Measurements from ENCODE around the gene ATP6V1G2.

ATP6V1G2 gene

GRCh38 chr6:31540640-31541039 is 5.8 kb downstream of the ATP6V1G2 start:
- TF ChIP-seq CTCF (conservative IDR thresholded peaks at IDR 0.05; ENCODE audit: control insufficient read depth, insufficient read depth, low read depth, low read length), result no peak
- H3K4me3 ChIP-seq (ENCODE audit: control insufficient read depth, low read depth, low read length), result peak overlapping the region; percentile 100
- no peak for DNase-seq (ENCODE audit: low read depth)

- H3K4me3 ChIP-seq (ENCODE audit: control insufficient read depth, low read depth, low read length), result peak overlapping the region; percentile 100
- no peak for DNase-seq (ENCODE audit: low read depth)
- TF ChIP-seq CTCF (conservative IDR thresholded peaks at IDR 0.05; ENCODE audit: control insufficient read depth, insufficient read depth, low read depth, low read length), result no peak
Measured at GRCh38 chr6:31538805-31539400, 7.5 kb downstream of the ATP6V1G2 start.

- no peak overlapping the region for H3K4me3 ChIP-seq (ENCODE audit: control insufficient read depth, low read depth, low read length)
- DNase-seq (ENCODE audit: low read depth), result no peak
- no peak for TF ChIP-seq CTCF (conservative IDR thresholded peaks at IDR 0.05; ENCODE audit: control insufficient read depth, insufficient read depth, low read depth, low read length)
Measured at GRCh38 chr6:31535538-31536324, 10.7 kb downstream of the ATP6V1G2 start.

GRCh38 chr6:31534521-31535040 is 11.8 kb downstream of the ATP6V1G2 start:
- no peak for DNase-seq (ENCODE audit: low read depth)
- no peak overlapping the region for H3K4me3 ChIP-seq (ENCODE audit: control insufficient read depth, low read depth, low read length)
- TF ChIP-seq CTCF (conservative IDR thresholded peaks at IDR 0.05; ENCODE audit: control insufficient read depth, insufficient read depth, low read depth, low read length), result no peak

DNA sequence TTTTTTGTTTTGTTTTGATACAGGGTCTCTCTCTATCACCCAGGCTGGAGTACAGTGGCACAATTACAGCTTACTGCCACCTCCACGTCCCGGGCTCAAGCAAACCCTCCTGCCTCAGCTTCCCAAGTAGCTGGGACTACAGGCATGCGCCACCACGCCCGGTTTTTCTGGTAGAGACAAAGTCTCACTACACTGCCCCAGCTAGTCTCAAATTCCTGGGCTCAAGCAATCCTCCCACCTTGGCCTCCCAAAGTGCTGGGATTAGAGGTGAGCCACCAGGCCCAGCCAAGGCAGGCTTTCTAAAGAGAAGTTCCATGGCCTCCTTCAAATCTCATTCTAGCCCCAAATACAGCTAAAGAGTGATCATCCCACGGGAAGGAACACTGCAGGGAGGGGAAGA is 12.4 kb downstream of the ATP6V1G2 start:
- TF ChIP-seq CTCF (conservative IDR thresholded peaks at IDR 0.05; ENCODE audit: control insufficient read depth, insufficient read depth, low read depth, low read length), result no peak
- DNase-seq (ENCODE audit: low read depth), result no peak
- H3K4me3 ChIP-seq (ENCODE audit: control insufficient read depth, low read depth, low read length), result no peak overlapping the region

DNA sequence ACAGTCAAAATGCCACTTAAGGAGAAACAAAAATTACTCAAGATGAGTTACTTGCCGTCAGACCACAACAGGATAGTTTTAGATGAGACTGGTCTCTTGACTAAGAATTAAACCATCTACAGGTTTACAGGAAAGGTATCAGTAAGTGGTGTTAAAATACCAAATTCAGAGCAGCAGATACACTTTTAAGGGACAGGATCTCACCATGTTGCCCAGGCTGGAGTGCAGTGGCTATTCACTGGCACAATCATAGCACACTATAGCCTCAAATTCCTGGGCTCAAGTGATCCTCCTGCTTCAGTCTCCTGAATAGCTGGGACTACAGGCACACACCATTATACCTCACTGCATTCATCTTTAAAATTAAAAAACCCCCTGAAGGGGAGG is 13.0 kb downstream of the ATP6V1G2 start:
- no peak overlapping the region for H3K4me3 ChIP-seq (ENCODE audit: control insufficient read depth, low read depth, low read length)
- DNase-seq (ENCODE audit: low read depth), result no peak
- TF ChIP-seq CTCF (conservative IDR thresholded peaks at IDR 0.05; ENCODE audit: control insufficient read depth, insufficient read depth, low read depth, low read length), result no peak
